ENCODE measurements around the gene TMEM178B. TPM values are rescaled to one million over a fixed set of nuclear protein-coding genes. Genes with fewer than 3 reads are reported as not detected.
"Not testable (repeated sequence)": the region's sequence is repeated elsewhere in the genome, so short reads cannot be mapped to it uniquely, and the experiment has no call there.

TMEM178B gene
- polyA plus RNA-seq, 1 donor = 0.57 TPM

DNA sequence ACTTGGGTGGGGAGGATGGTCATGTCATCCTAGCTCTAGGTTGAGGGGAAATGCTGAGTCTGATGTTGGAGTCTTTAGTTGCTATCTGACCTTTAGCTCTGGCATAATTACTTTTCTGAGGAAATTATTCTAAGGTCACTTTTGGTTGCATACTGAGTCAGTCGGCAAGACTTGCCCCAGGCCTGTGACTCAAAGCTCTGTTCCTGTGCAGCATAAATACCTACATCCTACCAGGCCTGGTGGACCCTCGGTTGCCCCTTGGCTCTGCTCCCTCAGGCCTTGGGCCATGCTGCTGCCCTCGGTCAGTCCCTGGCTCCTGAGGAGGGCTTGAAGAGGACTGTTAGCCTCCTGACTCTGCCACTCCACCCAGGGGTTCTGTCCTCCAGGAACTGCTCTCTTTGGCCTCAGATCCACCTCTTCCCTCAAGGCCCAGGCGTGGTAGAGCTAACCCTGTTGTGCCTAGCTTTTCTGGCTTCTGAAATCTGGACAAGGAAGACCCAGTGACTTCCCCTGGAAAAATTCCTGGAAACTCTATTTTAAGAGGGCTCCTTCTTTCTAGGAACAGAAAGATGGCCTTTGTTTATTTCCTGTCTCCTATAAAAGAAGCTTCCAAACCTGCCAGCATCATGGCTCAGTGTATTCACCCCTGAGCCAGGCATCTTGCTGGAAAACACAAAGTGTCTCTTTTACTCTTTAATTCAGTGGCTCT, 71.2 kb downstream of the TMEM178B start:
- DNase-seq = no peak

DNA sequence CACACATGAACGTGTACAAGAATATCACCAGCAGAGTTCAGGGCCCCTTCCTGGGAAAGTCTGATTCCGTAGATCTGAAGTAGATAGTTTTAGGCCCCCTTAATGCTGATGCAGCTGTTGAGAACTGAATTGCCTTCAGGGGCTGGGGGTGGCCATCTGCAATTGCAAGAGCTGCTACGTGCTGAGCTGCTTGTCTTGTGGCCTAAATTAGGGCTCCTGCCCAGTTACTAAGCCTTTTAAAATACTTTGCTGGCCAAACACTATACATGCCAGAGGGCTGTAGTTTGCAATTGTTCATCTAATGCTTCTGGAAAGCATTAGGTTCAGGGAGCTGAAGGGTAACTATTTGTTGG, 71.7 kb downstream of the TMEM178B start:
- no peak for DNase-seq

DNA sequence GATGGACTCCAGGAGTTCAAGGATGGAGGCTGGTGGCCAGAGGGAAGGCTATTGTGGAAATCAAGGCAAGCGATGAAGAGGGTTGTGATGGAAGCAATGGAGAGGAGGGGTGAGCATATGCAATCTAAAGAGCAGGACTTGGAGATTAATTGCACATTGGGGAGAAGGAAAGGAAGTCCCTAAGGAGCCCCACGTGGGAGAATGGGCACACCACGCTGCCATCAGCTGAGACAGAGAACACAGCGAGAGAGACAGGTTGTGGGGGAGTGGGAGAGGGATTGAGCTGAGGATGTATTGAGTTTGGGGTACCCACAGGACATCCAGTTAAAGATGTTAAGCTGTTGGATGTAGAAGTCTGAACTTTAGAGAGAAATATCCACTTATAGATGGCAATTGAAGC, 73.6 kb downstream of the TMEM178B start:
- DNase-seq = no peak

DNA sequence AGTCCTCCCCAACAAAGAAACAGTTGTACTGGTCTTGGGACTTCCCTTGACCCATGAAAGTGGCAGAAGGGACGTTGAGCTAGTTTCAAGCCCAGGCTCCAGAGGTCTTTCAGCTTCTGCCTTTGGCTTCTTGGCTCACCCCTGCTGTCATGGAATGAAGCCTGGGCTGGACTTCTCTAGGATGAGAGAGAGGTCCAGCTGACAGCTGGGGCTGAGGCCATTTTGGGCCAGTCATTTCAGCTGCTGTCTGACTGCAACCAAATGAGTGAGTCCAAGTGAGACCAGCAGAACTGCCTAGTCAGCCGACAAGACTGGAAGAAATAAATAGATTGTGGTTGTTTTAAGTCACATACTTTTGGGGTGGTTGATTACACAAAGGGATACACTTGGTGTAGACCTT, 76.6 kb downstream of the TMEM178B start:
- DNase-seq = no peak

DNA sequence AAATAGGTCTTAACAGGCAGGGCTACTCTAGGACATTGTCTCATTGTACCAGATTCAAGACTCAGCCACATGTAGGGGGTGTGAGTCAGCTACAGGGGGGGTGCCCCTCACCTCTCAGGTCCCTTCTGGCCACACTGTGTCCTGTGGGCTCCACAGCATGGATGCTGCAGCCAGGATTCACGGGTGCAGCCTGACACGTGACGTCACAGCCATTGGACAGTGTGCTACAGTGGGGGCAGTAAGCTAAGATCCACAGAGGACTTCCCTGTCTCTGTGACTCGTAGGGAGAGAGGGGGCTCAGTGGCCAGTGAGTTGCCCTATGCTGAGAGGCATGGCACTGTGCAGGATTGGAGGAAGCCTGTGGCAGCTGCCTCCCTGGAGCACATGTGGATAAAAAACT, 77.9 kb downstream of the TMEM178B start:
- no peak for DNase-seq

GRCh38 chr7:141153231-141153630, 79.4 kb downstream of the TMEM178B start:
- DNase-seq = no peak

GRCh38 chr7:141154131-141154732, 80.4 kb downstream of the TMEM178B start:
- DNase-seq = no peak

- no peak for DNase-seq
Measured at GRCh38 chr7:141156407-141156806, 82.5 kb downstream of the TMEM178B start.

DNA sequence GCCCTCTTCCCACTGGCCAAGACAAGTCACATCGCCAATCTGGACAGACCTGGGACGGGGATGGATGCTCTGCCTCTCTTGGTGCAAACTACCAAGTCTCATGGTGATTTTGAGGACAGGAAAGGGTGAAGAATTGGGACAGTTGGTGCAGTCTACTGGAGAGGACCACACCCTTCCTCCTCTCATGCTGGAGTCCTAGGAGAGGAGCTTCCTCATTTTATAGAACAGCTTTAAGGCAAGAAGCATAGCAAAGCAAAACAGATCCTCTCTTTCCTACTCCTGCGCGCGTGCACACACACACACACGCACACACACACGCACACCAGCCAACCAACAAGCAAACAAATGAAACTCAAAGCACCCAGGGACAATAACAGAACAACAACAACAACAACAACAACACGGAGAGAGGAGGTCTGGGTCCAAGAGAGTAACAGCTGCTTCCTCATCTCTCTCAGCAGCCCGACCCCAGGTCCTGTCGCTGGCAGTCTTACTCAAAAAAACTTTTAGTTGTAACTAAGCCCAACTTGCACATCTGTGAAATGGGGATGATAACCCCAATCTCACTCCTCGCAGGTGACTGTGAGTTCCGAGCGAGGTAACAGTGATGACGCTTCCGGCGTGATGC, 83.4 kb downstream of the TMEM178B start:
- DNase-seq = no peak

DNA sequence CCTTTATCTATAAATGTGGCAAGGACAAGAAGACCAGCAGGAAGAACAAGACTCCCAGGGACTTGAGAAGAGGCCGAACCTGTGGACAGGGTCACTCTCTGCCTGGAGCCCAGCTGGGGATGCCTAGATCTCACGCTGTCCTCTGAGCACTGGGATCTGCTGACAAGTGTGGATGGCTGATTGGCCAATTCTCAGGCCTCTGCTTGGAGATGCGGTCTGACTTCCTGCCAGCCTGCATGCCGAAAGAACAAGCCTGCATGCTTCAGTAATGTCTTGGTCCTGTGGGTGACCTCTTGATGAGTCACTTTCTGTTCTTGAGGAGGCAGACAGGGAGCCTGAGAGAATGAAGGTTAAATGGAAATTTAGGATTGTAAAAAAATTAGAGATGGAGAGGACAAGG, 84.7 kb downstream of the TMEM178B start:
- DNase-seq = no peak

DNA sequence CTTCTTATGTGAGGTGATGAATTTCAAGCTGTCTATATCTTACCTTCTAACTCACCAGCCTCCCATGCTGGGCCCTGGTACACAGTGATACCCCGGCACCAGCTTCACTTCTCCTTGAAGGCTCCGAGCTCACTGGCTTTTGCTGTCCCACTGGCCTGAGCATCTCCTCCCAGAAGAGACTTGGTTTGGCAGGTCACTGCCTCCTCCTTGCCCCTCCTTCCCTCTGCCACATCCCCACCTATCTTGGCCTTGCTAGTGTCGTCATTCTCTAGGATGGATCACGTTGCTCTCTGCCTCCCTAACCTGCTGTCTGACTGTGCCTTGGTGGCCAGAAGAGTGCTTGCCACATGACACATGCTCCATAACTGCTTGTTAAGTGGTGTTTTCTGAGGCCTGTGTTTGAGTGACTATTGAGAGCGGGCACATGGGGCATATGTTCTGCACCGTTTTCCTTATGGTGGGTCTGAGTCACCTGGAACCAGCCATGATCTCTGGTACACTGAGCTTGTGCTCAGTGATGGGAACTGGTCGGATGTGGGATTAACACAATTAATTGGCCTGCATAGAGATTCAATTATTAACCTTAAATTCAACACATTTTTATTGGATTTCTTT, 86.5 kb downstream of the TMEM178B start:
- DNase-seq = no peak

- DNase-seq = no peak
Measured at GRCh38 chr7:141161550-141162535, 88.0 kb downstream of the TMEM178B start.

- DNase-seq = no peak
Measured at GRCh38 chr7:141165521-141165920, 91.7 kb downstream of the TMEM178B start.

DNA sequence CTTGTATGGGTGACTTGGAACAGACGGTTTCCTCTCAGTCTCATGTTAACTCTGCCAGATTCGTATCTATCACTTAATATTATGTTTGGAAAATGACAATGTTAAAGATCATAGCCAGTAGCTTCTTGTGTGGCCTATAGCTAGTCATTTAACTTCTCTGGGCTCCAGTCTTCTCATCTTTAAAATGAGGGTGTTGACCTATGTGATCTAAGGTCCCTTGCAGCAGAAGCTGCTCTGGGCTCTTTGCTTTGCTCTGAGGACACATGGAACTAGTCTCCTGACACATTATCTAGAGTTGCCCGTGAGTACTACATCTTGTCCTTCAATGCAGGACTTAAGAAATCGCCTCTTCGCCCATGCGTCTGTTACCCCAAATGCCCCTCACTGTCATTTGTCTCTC, 93.1 kb downstream of the TMEM178B start:
- DNase-seq = no peak

DNA sequence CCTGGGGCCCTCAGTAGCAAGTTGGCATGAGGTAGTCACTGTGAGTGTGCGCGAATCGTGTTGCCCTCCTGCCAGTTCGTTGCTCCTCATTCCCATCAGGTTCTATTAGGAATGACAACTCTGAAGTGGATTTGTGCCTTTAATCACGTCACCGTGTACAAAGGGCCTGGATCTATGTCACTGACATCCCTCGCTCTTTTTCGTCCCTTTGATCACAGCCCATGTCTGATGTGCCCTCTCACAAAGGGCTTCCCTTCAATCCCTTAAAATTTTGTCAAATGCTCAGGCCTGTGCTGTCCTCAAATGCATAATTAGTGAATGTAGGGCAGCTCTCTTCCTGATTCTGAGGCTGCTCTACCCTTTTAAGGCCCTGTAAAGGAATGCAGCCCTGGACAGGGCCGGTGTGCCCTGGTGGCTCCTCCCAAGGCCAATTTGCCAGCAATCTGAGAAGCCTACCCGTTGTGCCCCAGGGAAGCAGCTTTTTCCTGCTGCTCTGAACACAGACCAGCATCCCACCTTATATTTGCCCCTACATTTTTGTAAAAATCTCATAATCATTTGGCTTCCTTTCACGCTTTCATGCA, 93.6 kb downstream of the TMEM178B start:
- no peak for DNase-seq

- DNase-seq = not testable (repeated sequence)
Measured at GRCh38 chr7:141169157-141169556, 95.3 kb downstream of the TMEM178B start.

DNA sequence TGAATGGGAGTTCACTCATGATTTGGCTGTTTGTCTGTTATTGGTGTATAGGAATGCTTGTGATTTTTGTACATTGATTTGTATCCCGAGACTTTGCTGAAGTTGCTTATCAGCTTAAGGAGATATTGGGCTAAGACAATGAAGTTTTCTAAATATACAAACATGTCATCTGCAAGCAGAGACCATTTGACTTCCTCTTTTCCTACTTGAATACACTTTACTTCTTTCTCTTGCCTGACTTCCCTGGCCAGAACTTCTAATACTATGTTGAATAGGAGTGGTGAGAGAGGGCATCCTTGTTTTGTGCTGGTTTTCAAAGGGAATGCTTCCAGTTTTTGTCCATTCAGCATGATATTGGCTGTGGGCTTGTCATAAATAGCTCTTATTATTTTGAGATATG, 101.9 kb downstream of the TMEM178B start:
- not testable (repeated sequence) for DNase-seq

- DNase-seq = not testable (repeated sequence)
Measured at GRCh38 chr7:141177120-141177519, 103.3 kb downstream of the TMEM178B start.

DNA sequence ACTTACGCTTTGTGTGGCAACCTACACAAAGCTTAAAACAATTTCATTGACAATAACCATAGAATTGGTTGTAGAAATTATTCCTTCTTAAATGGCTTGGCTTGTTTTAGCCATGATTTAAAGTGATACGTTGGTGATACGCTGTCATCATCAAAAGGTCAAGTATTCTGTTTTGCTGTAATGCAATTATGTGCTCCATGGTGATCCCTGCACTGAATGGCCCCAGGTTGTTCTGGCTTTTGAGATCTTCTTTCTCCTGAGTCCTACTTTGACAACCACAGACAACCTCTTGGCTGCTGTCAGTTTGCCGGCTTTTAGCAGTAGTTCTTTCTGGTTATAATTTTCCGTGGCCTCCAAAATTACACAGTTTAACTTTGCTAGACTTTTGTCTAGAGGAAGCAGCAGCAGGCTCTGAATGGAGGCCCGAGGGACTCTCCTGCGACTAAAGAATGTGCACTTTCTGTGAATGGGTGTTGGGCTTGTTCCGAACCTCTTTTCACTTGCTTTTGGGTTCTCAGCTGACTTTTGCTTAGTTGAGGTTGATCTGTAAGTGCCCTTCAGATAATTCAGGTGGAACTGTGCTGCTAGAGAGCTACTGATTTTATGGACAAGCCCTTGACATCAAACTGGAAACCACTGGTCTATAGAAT, 104.7 kb downstream of the TMEM178B start:
- DNase-seq = no peak

DNA sequence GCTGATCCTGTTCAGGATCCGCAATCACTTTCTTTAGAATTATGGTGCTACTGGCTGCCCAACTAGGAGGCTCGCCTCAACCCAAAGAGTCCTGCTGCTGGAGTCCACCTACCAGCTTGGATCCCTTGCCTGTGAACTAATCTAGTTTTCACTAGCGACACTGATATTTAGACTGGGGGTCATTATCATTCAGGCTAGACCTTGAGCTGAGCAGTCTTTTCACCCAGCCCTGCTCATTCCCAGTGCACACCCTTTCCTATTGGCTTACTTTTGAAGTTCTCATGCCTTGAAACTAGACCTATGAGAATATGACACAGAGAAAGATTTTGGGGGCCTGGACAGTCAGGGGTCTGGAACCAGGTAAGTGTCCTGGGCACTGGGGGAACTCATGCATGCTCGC, 107.9 kb downstream of the TMEM178B start:
- DNase-seq = no peak

- no peak for DNase-seq
Measured at GRCh38 chr7:141184532-141185190, 110.8 kb downstream of the TMEM178B start.
